Uterus (tissue), 2 donors: ENCODE measurements around the gene TREM1.

Source experiments
- POLR2A ChIP-seq, 2 donors: fragments of 450-650 bp; IDR thresholded peaks; one replicate each; pipeline ENCODE4 v1.6.1; 2016; ENCODE audit warnings: antibody characterized with exemption in 2 of 2, mild to moderate bottlenecking in 1 of 2, moderate library complexity in 1 of 2
- TF ChIP-seq, protein P1 (sequence below), 4 experiments: fragments of 200-600 bp in 2 of 4; fragments of 450-650 bp in 2 of 4; sonication (generic) in 2 of 4; IDR thresholded peaks; one replicate each; pipeline ENCODE4 v1.5.1; 2016 to 2019; ENCODE audit warnings: antibody characterized with exemption in 4 of 4, mild to moderate bottlenecking in 2 of 4, moderate library complexity in 1 of 4

DNA sequence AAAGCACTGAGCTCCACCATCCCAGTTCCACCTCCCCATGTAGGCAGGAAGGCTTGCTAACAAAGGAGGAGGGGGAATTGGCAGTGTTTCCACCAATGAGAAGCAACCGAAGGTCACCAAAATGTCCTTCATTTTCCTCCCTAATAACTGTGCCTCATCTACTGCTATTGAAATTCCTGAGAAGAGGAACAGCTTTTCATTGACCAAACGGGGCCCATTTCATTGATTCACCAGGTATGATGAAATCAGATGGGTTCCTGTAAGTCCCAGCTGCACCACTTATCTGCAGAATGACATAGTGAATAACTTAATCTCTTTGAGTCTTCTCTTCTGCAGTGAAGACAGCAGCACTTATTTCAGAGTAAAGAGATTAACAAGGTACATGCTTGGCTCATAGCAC, 17.3 kb downstream of the TREM1 start:
- TF ChIP-seq POLR2A (IDR thresholded peaks at IDR 0.05) = no peak
- TF ChIP-seq, protein P1, sequence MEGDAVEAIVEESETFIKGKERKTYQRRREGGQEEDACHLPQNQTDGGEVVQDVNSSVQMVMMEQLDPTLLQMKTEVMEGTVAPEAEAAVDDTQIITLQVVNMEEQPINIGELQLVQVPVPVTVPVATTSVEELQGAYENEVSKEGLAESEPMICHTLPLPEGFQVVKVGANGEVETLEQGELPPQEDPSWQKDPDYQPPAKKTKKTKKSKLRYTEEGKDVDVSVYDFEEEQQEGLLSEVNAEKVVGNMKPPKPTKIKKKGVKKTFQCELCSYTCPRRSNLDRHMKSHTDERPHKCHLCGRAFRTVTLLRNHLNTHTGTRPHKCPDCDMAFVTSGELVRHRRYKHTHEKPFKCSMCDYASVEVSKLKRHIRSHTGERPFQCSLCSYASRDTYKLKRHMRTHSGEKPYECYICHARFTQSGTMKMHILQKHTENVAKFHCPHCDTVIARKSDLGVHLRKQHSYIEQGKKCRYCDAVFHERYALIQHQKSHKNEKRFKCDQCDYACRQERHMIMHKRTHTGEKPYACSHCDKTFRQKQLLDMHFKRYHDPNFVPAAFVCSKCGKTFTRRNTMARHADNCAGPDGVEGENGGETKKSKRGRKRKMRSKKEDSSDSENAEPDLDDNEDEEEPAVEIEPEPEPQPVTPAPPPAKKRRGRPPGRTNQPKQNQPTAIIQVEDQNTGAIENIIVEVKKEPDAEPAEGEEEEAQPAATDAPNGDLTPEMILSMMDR (IDR thresholded peaks at IDR 0.05) = no peak
